NOMO-1 (cell line): ENCODE results near the gene THAP7.

Source experiments
- DNase-seq, 2 experiments: peaks; one replicate each; lab custom pipeline; 2025; ENCODE audit not compliant: unreplicated experiment in 2 of 2; lab: John Stamatoyannopoulos, UW

THAP7 gene

GRCh38 chr22:20949698-20950183 is 52.2 kb downstream of the THAP7 start:
- no peak for DNase-seq
